Measurements from ENCODE around the gene CYB561.

CYB561 gene

DNA sequence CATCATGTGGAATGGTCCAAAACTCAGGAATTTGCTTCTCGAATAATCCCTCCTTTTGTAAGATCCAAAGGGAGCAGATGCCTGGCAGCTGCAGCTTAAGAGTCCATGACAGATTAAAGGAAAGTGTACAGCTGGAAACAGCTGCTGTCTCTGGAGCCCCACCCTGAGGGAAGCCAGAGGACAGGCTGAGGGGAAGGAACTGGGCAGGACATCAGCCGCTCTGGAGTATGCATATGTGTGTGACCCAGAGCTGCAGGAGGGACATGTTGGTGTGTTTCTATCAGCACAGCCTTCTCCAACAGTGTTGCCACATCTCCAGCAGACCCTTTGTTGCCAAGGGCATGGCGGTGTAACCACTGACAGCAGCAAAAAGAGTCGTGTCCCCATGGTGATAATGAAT is 46.2 kb downstream of the CYB561 start:
- DNase-seq (ENCODE audit: low read depth) = peak; percentile 56
- TF ChIP-seq CTCF (conservative IDR thresholded peaks at IDR 0.05; ENCODE audit: low read depth, low read length) = peak; percentile 14
- no peak overlapping the region for H3K4me3 ChIP-seq (ENCODE audit: low read depth, low read length)

GRCh38 chr17:63399316-63399715 is 46.8 kb downstream of the CYB561 start:
- TF ChIP-seq CTCF (conservative IDR thresholded peaks at IDR 0.05; ENCODE audit: low read depth, low read length) = peak; percentile 25
- peak; percentile 75 for DNase-seq (ENCODE audit: low read depth)

GRCh38 chr17:63398680-63399079 is 47.4 kb downstream of the CYB561 start:
- no peak for DNase-seq (ENCODE audit: low read depth)
- H3K4me3 ChIP-seq (ENCODE audit: low read depth, low read length) = no peak overlapping the region
- no peak for TF ChIP-seq CTCF (conservative IDR thresholded peaks at IDR 0.05; ENCODE audit: low read depth, low read length)

More at GRCh38 chr17:63399316-63399715, 46.8 kb downstream of the CYB561 start:
- H3K4me3 ChIP-seq (ENCODE audit: low read depth, low read length) = no peak overlapping the region

- TF ChIP-seq CTCF (conservative IDR thresholded peaks at IDR 0.05; ENCODE audit: low read depth, low read length) = peak; percentile 15
- DNase-seq (ENCODE audit: low read depth) = peak; percentile 67
- H3K4me3 ChIP-seq (ENCODE audit: low read depth, low read length) = no peak overlapping the region
These were observed 50.9 kb downstream of the CYB561 start for GRCh38 chr17:63395075-63395805.

- DNase-seq (ENCODE audit: low read depth) = no peak
- H3K4me3 ChIP-seq (ENCODE audit: low read depth, low read length) = no peak overlapping the region
- no peak for TF ChIP-seq CTCF (conservative IDR thresholded peaks at IDR 0.05; ENCODE audit: low read depth, low read length)
These were observed 56.0 kb downstream of the CYB561 start for GRCh38 chr17:63390090-63390489.

- no peak for DNase-seq (ENCODE audit: low read depth)
- TF ChIP-seq CTCF (conservative IDR thresholded peaks at IDR 0.05; ENCODE audit: low read depth, low read length) = no peak
- H3K4me3 ChIP-seq (ENCODE audit: low read depth, low read length) = no peak overlapping the region
These were observed 58.3 kb downstream of the CYB561 start for GRCh38 chr17:63387656-63388340.

Data from choroid plexus epithelial cell (primary cell).